Measurements from ENCODE around the gene LYG1. TPM values are rescaled to one million over a fixed set of nuclear protein-coding genes. Genes with fewer than 3 reads are reported as not detected.

Gene LYG1
- total and polyA plus RNA-seq, 2 of the 13 experiments (the other 11 are each of a cell fraction or from before 2014, with no cell fraction given): 1.00 to 2.9 TPM

DNA sequence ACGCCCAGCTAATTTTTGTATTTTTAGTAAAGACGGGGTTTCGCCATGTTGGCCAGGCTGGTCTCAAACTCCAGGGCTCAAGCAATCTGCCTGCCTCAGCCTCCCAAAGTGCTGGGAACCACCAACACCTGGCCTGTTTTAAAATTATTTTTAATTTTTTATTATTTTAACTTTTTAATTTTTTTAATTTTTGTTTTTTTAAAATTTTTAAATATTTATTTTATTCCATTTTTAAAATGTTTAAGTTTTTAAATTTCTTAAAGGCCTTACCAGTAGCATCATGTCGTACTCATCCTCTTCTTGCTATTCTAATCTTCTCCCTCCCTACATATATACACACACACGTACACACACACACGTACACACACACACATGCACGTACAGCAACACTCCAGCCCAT is 1.4 kb downstream of the LYG1 start:
- Histone ChIP-seq H3K4me1 (ENCODE audit: insufficient read depth, low read length) (no peaks in the 10 kb centered on the region), H3K27ac (ENCODE audit: extremely low read length, insufficient read depth, low read length) (no peak overlapping the region), H2AFZ (ENCODE audit: low read length) (no peak overlapping the region), H3K4me3 (replicated peaks in 1 of 3; ENCODE audit: insufficient read depth in 1 of 3, low read depth in 2 of 3, low read length in 3 of 3) (no peak overlapping the region), H3K79me2 (ENCODE audit: insufficient read depth, low read length) (no peaks in the 10 kb centered on the region), H3K36me3 (replicated peaks in 1 of 2; ENCODE audit: control insufficient read depth in 1 of 2, insufficient read depth in 2 of 2, low read length in 2 of 2) (no peaks in the 10 kb centered on the region), H3K4me2 (ENCODE audit: low read depth, low read length) (no peak overlapping the region), H3K27me3 (ENCODE audit: control insufficient read depth in 1 of 2, insufficient read depth in 2 of 2, low read length in 2 of 2) (no peaks in the 10 kb centered on the region), H3K9me3 (ENCODE audit: low read length) (no peaks in the 10 kb centered on the region), H3K9ac (ENCODE audit: insufficient read depth, low read depth, low read length) (no peak overlapping the region), H4K20me1 (ENCODE audit: insufficient read depth, low read length) (no peaks in the 10 kb centered on the region)
- WGBS (ENCODE audit: low lambda C conversion rate): 95% methylated on average over 7 of the region's 7 CpGs
- POLR2A ChIA-PET: no interaction called here
- no peak for TF ChIP-seq ZBTB26 (CRISPR knock-in tag; IDR thresholded peaks at IDR 0.05; ENCODE audit: borderline replicate concordance)
- TF ChIP-seq MTA3 (CRISPR knock-in tag; IDR thresholded peaks at IDR 0.05): no peak
- TF ChIP-seq TCF7L2 (IDR thresholded peaks at IDR 0.05; ENCODE audit: low read depth, low read length): no peak
- no peak for TF ChIP-seq ZHX2 (IDR thresholded peaks at IDR 0.05; ENCODE audit: low read depth)
- TF ChIP-seq ZHX2 (CRISPR knock-in tag; IDR thresholded peaks at IDR 0.05; ENCODE audit: borderline replicate concordance): no peak
- in situ Hi-C loops (cut with HindIII; ENCODE audit: extremely low pct_ligation_motif_present, low pct_unique_long_range_greater_than_20kb) (no loop called here), intact Hi-C loops (cut with micrococcal nuclease; ENCODE audit: unreplicated experiment) (loop anchor here (2.0 kb wide), 1 partner anchor 19 kb away; no protein-coding TSS in a partner anchor)
- BruUV-seq (replicated peaks): no TSS peak
- ATAC-seq (no peak), FAIRE-seq (no peak), DNase-seq (ENCODE audit: low spot score) (no peak)
- CTCF ChIA-PET (ENCODE audit: low intra/inter-chr PET ratio, low total read pairs): no interaction called here
